Kasumi-1 (cell line): ENCODE results near the gene WDR73.
A peak's percentile ranks its signal among the peaks of the same experiment; 100 is the strongest.
"Not testable (repeated sequence)": the region's sequence is repeated elsewhere in the genome, so short reads cannot be mapped to it uniquely, and the experiment has no call there.

ENCODE experiments used
- DNase-seq, 2 experiments: peaks; one replicate each; lab custom pipeline; 2025; lab: John Stamatoyannopoulos, UW

WDR73 gene

DNA sequence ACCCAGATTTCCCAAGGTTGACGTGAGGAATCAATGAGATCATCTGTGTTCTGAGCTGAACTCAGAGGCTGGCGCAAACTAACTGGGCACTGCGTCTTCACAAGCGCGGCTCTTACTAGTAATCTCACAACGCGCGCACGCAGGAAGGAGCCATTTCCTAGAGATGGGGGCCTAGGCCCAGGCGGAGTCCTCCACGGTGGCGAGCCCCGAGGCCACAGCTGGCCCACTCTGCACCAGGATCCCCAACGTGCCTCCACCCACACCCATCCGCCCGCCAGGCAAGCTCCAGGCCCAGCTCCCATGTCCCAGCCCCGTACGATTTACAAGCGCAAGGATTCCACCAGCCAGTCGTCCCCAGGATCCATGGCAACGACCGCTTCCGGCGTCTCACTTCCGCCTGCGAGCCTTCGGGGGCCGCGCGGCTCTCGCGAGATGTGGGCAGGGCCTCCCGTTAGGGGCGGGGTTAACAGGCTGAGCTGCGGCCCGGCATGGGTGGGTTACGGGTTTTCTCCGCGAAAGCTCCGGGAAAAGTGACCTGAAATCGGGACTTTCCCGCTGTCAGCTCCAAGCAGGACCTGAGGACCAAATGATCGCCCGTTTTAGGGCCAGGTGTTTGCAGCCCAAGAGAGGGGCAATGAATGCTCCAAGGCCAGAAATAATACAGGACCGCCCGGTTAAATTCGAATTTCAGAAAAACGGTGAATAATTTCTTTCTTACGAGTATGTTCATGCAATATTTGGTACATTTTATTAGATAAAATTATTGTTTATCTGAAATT is at the start of gene WDR73:
Gene WDR73 (minus strand): TSS at position 374 of the 779 bp plus-strand sequence. CDS start 9 bp downstream, at position 365.
- peak; percentile 86 to 90 for DNase-seq

DNA sequence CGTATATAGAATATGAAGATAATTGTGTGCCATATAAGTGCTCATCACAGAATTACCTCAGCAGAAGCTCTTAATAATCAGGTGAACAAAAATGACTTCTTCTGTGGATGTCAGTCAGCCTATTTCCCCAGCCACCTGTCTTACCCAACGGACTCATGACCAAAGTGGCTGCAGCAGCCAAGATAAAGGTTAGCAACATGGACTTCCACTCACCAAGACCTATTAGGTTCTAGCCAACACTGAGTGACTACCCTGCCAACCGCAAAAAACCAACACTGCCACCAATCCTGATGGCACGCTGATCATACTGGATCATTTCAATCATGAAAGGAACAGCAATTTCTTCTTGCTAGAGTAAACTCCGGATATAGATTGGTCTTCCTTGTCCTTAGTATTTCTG is 49.7 kb upstream of the WDR73 start:
- DNase-seq, result no peak

DNA sequence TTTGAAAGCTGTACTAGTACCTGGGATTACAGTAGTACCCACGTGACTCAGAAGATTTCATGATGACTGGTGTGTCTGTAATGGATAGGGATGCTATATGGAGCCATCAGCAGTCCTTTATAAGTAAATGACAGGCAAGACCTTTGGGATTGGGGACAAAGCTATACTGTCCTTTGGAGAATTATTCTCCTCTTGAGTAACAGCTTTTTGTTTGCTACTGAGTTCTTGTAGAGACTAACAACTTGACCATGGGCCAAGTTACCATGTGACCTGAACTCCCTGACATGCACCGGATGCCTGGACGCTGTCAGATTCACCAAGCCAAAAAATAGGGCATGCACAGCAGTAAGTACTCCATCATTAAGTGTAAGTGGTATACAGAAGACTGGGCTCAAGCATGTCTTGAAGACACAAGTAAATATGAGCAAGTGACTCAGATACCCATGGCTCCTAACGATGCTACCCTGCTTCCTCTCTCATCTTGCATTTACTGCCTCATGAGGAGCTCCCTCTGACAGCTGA is 48.9 kb upstream of the WDR73 start:
- no peak for DNase-seq

DNA sequence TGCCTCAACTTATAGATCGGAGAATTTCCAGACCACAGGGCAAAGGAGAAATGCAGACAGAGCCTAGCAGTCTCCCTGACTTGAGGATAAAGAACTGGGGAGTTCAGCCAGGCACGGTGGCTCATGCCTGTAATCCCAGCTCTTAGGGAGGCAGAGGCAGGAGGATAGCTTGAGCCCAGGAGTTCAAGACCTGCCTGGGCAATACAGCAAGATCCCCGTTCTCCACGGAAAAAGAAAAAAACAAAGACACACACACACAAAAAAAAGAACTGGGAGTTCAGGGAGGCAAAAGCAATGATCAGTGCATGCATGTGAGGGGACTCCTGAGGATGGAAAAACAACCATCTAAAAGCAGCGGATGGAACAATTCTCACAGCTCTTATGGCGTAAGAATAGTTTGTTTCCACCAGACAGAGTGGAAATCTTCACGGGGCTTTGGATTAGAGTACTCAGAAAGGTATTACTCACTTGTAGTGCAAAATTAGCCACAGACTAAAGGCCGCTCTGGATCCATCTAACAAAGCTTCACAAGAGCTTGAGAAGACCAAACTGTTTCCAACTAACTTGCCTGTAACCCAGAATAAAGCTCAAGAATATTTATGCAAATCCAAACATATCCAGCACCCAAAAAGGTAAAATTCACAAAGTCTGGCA is 45.6 kb upstream of the WDR73 start:
- DNase-seq, result no peak

DNA sequence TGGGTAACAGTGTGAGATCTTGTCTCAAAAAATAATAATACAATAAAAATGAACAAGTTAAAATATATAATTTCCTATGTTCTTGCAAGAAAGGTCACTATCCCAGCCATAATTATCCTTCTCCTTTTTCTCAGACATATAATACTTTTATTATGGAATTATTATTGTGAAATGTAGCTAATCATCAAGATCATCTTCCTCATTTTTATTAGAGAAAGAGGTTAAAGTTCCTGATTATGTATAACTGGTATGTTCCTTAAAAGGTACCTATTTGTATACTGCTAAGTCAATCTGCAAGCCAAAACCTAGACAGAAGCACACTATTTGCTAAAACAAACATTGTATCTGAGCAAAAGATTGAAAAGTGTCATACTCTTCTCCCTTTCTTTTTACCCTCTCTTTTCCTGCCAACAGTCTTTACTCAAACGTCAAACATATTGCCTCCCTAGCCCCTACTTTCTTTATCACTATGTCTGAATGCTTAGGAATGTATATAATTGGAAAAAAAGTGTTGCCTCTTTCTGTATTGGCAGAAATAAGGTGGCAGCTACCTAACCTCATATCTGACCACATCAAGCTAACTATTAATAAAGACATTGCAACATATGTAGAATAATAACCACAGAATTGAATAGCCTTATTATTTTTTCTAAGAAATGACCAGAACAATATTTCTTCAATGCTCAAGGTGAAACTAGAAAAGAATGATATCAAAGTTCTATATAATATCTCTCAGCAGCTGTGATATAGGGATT is 43.3 kb upstream of the WDR73 start:
- no peak for DNase-seq

DNA sequence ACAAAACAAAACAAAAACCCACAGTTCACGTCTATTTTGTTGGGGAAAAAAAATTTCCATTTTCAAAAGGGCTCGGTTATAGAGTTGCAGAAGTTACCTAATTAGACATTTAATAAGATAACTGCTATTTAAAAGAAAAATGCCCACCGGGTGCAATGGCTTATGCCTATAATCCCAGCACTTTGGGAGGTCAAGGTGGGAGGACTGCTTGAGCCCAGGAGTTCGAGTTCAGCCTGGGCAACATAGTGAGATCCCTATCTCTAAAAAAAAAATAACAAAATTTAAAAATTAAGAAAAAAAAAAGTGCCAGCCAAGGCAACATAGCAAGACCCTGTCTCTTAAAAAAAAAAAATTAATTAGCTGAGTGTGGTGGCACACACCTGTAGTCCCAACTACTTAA is 42.7 kb upstream of the WDR73 start:
- DNase-seq, result no peak

DNA sequence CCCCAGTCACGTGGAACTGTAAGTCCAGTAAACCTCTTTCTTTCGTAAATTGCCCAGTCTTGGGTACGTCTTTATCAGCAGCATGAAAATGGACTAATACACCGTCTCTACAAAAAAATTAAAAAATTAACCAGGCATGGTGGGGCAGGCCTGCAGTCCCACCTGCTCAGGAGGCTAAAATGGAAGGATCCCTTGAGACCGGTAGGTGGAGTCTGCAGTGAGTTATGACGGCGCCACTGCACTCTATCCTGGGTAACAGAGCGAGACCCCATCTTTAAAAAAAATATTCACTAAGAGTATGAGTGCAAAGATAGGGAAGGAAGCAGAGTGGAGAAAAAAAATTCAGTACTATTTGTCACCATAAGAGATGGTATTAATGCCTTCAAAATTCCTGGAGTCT is 36.3 kb upstream of the WDR73 start:
- DNase-seq, result no peak

DNA sequence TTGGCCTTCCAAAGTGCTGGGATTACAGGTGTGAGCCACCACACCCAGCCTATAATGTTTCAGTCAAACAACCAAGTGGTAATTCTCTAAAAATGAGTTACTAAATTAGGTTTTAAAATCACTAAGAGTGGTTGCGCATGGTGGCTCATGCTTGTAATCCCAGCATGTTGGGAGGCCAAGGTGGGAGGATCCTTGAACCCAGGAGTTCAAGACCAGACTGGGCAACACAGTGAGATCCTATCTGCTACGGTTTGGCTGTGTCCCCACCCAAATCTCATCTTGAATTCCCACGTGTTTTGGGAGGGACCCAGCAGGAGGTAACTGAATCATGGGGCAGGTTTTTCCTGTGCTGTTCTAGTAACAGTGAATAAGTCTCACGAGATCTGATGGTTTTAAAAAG is 35.8 kb upstream of the WDR73 start:
- no peak for DNase-seq

DNA sequence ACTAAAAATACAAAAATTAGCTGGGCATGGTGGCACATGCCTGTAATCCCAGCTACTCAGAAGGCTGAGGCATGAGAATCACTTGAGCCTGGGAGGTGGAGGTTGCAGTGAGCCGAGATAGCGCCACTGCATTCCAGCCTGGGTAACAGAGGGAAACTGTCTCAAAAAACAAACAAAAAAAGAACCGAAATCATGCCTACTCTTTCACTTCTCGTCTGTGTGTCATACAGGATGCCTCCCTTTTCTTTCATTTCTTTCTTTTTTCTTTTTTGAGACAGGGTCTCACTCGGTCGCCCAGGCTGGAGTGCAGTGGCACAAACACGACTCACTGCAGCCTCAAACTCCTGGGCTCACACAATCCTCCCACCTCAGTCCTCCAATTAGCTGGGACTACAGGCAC is 32.4 kb upstream of the WDR73 start:
- not testable (repeated sequence) for DNase-seq

DNA sequence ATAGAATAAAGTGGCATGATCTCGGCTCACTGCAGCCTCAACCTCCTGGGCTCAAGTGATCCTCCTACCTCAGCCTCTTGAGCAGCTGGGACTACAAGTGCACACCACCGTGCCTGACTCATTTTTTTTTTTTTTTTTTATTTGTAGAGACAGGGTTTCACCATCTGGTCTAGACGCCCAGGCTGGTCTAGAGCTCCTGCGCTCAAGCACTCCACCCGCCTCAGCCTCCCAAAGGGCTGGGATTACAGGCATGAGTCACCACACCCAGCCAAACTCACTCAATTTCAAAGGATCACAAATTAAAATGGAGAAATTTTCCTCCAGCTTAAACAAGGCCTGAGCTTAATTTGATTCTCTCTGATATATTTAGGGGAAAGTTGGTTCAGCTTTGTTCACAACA is 31.2 kb upstream of the WDR73 start:
- no peak for DNase-seq

DNA sequence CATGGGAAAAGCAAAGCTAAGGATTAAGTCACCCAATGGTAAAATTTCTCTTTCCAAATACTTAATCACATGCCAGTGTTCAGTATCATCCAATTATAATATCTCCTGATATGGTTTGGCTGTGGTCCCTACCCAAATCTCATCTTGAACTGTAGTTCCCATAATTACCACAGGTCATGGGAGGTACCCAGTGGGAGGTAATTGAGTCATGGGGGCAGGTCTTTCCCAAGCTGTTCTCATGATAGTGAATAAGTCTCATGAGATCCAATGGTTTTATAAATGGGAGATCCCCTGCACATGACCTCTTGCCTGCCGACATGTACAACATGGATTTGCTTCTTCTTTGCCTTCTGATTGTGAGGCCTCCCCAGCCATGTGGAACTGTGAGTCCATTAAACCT is 30.0 kb upstream of the WDR73 start:
- DNase-seq, result no peak

DNA sequence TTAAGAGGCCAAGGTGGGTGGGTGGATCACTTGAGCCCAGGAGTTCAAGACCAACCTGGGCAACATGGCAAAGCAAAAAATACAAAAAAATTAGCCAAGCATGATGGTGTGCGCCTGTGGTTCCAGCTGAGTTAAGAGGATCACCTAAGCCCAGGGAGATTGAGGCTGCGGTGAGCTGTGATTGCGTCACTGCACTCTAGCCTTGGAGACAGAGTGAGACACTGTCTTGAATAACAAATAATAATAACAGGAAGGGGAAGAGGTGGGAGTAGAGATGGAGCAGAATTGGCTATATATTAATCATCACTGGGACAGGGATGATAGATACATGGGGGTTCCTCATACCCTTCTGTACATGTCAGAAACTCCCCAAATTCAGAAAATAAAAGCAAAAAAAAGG is 27.7 kb upstream of the WDR73 start:
- DNase-seq, result no peak

DNA sequence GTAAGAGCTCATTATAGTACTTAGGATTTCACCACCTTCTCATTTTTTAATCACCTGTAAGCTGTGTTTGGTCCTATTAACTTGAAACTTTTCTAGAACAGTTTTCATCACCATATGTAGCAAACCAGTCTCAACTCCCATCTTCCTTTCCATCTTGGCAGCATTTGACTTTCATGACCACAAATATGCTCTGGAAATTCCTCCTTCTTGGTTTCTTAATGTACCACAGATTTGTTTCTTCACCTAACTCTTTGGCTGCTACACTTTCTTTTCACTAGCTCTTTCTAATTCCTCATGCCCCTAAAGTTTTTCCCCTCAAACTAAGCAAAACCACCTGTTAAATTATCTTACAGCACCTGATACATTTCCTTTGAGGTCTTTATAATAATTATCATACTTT is 17.1 kb upstream of the WDR73 start:
- DNase-seq, result no peak

DNA sequence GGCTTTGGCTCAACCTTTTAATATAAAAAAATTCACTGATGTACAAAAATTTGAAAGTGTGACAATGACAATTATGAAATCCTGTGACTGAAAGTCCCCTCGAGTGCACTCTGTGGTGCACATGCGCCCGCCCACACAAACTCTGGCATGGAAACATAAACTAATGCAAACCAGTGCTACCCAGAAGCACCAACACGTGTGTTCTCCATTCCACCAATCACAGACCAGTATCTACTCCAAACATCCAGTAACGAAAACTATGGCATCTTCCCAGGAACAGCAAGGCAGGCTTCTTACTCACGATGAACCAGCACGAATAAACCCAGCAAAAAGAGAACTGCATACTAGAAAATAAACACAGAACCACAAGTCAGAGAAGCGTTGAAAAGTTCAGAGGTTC is 15.6 kb upstream of the WDR73 start:
- no peak for DNase-seq

DNA sequence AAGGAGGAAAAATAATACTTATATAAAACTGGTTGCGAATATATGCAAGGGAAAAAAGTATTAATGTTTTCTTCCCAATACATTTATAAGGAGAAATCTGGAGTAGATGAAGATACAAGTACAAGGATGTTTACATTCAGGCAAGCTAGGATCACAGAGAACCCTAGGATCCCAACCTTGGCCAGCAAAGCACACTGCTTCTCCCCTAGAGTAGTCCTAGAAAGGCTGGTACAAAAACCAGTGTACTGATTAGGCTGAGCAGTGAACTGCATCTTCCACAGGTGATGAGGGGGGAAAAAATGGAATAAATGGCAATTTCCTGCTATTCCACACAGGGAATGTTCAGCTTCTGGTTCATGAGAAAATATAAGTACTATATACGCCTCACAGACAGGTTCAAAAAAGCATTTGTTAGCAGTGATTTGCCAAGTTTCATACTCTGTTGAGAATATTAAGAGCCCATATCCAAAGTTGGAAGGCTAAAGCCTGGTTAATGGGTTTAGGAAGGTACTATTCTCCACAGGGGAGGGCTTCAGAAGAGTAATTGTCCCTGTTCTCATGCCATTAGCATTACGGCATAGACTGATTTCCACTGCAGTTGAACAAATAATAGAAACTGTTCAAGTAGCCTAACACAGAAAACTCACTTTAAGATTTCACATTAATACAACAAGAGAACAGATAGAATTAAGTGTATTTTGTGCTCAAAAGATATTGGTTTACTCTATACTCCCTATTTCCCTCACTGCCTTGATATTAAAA is 14.3 kb upstream of the WDR73 start:
- no peak for DNase-seq

DNA sequence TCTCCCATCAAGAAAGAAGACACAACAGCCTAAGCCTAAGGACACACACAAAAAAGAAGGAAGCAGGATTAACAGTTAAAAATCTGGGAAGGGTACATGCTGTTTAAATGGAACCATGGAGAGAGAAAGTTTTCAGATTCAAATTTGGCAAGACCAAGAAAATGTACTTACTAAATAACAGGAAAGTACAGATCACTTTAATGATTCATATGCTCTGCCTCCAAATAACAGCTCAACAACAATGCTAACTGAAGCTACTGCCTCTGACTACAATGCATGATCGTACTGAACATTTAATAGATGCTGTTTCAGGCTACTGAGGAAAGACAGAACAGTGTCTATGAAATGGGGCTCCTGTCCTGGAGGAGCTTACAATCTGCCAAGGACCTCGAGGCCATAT is 12.3 kb upstream of the WDR73 start:
- no peak for DNase-seq

DNA sequence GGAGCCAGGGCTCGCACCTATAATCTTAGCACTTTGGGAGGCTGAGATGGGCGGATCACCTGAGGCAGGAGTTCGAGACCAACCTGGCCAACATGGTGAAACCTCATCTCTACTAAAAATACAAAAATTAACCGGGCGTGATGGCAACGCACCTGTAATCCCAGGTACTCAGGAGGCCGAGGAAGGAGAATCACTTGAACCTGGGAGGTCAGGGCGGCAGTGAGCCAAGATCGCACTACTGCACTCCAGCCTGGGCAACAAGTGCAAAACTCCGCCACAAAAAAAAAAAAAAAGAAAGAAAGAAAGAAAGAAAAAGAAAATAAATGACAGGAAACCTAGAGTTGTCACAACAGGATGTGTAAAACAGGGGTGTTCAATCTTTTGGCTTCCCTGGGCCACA is 6.9 kb upstream of the WDR73 start:
- no peak for DNase-seq

DNA sequence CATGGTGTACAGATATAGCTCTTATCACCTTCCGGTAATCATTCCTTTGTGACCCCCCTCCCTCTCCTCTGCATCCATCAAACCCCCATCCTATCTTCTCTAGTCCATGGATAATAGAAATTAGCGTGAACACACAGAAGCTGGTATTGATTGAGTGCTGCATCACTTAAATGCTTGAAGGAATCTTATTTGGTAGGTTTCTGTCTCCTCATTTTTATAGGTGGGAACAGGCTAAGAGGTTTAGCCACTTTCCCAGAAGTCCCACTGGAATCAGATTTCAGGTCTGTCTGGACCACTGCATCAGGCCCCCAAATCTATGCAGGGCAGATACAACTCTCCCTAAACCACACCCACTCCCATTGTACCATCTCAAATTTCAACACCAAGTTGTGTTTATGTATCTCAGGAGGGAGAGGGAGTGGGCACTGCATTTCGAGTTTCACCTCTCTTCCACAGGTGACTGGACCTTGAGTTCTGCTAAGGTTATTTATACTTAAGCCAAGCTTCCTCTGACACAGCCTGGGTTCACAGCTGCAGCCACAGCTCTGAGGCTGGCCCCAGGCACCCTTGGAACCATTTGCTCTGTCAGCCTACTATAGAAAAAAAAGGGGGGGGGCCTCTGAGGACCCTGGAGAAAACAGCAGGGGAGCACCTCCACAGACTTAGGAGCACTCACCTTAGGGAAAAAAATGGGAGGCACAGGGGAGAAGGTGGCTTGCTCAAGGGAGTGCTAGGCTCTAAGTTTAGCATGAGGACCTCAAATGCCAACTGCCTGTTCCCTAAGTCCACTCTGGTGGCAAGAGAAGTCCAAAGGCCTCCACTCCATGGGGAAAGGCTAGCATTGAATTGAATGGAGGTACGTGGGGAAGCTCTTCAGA is 6.1 kb upstream of the WDR73 start:
- no peak for DNase-seq

DNA sequence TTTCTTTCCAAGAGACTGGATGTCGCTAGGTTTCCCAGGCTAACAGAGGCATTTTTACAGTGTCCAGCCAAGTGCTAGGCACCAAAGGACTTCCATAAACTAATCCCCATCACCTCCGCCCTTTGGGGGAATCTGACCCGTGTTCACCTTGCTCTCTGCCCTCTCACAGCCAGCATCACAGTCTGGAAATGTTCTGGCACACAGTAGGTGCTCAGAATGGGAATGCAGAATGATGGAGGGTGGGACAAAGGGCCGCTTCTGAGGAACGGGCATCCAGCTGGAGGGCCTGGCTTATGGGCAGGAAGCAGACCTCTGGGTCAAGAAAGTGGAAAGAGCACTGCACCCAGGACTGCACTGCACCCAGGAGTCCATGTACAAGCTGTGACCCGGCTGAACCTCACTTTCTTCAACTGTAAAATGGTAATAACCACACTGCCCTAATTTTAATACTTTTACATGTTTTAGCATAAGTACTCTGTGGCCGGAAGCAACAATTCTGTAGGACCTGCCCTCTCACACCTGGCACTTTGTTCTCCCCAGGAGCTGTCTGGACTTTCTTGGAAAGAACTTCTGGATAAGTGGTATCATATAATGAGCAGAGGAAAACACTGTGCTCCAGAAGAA is 4.8 kb upstream of the WDR73 start:
- DNase-seq, result no peak

DNA sequence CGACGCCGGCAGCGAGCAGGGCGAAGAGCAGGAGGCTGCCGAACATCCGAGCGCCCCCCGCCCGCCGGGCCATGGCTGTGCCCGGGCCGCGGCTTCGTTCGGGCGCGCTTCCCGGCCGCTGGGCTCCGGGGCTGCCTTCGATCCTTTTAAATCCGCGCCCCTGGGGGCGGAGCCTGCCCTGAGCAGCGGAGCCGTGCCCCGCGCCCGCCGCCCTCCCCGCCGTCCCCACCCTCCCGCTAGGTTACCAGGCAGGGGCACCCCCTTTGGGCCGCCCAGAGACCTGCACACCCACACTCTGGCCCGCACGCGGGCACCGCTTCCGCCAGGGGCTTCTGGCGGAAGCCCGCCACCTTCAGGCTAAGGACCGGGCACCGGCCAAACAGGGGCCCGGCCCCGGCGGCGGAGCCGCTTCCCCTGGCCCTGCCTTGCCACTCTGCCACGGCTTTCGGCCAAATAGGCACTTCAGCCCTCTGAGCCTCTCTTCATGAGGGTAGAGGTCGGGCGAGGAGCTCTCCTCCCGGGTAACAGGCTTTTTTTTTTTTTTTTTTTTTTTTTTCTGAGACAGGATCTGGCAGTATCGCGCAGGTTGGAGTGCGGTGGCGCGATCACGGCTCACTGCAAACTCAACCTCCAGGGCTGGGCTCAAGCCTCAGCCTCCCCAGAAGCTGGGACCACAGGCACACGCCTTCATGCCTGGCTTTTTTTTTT is 4.2 kb upstream of the WDR73 start, which contains the start of gene NMB:
Gene NMB (minus strand): TSS at position 120 of the 708 bp plus-strand sequence. CDS start 47 bp downstream, at position 73.
- DNase-seq, result peak; percentile 71 to 79
